Measurements from ENCODE around the gene MRPL43. TPM values are rescaled to one million over a fixed set of nuclear protein-coding genes. Genes with fewer than 3 reads are reported as not detected.

Gene MRPL43
- polyA plus RNA-seq, 1 experiment = 123 TPM

DNA sequence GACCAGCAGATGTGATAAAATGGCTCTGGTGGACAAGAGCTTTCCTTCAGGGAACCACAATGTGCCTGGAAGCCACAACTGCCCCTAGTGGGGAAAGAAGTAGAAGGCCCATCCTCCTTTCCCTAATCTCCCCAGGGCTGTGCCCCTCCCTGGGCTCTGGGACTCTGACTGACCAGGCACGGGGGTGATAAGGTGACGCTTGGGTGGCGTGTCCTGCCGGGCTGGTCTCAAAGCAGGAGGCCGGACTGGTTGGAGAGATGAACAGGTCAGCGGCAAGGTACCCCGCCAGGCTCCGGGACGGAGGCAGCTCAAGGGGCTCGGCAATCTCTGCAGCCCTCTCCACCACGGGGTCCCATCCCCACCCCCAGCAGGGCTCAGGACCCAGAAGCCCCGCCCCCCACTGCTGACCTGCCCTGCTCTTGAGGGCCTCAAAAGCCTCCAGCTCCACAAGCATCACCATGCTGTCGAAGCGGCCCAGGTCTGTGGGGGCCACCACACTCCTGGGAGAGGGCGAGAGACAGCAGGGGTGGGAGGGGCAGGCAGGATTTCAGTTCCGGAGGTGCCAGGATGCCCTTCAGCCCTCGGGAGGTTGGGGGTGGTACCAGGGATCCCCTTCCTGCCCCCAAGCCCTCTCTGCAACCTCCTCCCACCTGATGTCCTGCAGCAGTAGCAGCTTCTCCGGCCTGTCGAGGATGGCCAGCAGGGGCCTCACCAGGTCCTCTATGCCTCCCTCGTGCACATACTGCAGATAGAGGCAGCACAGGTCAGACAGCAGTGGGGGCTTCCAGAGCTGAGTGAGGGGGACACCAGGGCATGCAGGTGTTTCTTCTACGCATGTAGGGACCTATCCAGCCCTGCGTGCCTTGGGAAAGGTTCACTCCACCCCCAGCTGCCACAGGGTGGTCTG lies 24.5 kb upstream of the MRPL43 start:
- H3K27me3 ChIP-seq (ENCODE audit: control insufficient read depth, insufficient read depth, low read length) = no peaks in the 10 kb centered on the region
- H3K36me3 ChIP-seq (ENCODE audit: control insufficient read depth, insufficient read depth, low read length) = peaks cover 8% of the 10 kb centered on the region
- TF ChIP-seq, protein P1, sequence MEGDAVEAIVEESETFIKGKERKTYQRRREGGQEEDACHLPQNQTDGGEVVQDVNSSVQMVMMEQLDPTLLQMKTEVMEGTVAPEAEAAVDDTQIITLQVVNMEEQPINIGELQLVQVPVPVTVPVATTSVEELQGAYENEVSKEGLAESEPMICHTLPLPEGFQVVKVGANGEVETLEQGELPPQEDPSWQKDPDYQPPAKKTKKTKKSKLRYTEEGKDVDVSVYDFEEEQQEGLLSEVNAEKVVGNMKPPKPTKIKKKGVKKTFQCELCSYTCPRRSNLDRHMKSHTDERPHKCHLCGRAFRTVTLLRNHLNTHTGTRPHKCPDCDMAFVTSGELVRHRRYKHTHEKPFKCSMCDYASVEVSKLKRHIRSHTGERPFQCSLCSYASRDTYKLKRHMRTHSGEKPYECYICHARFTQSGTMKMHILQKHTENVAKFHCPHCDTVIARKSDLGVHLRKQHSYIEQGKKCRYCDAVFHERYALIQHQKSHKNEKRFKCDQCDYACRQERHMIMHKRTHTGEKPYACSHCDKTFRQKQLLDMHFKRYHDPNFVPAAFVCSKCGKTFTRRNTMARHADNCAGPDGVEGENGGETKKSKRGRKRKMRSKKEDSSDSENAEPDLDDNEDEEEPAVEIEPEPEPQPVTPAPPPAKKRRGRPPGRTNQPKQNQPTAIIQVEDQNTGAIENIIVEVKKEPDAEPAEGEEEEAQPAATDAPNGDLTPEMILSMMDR (IDR thresholded peaks at IDR 0.05; ENCODE audit: insufficient read depth, low read depth, low read length) = peak; percentile 47
- H3K4me3 ChIP-seq (ENCODE audit: low read depth, low read length) = no peak overlapping the region
- no peak for DNase-seq (ENCODE audit: low read depth)
- ChIA-PET POLR2A (no interaction called here), CTCF (interaction anchor here (0.7 to 7.4 kb wide), 11 partner anchors 15 to 57 kb away, joined by 3 to 237 read pairs (median 4); partner anchors contain the start of genes LZTS2, MRPL43 and SEMA4G)

DNA sequence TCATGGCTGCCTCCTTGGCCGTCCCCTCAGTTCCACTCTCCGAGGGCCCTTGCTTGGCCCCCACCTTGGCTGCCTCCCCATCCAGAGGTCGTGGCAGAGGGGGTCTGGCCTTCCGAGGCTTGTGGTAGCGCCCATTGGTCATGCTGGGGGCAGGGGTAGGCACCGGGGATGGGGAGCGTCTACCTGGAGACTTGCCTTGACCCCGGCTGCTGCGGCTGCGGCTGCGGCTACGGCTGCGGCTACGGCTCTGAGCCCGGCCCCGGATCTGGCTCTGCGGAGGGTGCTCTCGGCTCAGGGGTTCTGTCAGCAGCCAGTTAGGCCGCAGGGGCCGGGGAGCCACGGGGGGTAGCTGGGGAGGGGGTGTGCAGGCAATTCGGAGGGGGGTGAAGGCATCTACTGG lies 23.0 kb upstream of the MRPL43 start:
- POLR2A ChIA-PET = no interaction called here
- no peak for DNase-seq (ENCODE audit: low read depth)
- TF ChIP-seq, protein P1 (IDR thresholded peaks at IDR 0.05; ENCODE audit: insufficient read depth, low read depth, low read length) = no peak
- Histone ChIP-seq H3K36me3 (ENCODE audit: control insufficient read depth, insufficient read depth, low read length) (peaks cover 20% of the 10 kb centered on the region), H3K27me3 (ENCODE audit: control insufficient read depth, insufficient read depth, low read length) (no peaks in the 10 kb centered on the region), H3K4me3 (ENCODE audit: low read depth, low read length) (no peak overlapping the region)
- CTCF ChIA-PET = interaction anchor here (0.6 to 7.4 kb wide), 4 partner anchors 14 to 71 kb away, joined by 3 to 237 read pairs (median 4); partner anchors contain the start of gene LZTS2

DNA sequence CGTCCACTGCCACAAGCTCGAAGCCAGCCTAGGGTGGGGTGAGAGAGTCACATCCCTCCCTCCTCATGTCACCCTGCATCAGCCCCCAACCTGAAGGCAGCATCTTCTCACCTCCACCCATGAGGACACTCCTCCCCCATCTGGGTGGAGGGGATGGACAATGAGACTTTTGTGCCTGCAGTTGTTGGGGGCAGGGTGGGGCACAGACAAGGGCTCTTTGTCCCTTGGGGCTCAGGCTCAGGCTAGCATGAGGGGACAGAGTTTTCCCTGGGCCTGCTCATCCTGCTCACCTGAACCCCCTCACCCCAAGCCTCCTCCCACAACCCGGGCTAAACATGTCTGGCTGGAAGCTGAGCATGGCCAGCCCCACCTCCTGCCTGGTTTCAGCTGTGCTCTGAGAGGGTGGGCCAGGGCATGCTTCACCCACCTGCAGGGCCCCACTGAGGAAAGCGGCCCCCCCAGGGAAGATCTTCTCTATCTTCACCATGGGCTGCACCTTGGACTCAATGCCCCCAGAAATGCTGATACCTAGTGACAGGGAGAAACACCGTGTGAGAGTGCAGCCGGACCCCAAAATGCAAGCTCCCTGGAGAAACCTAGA lies 21.6 kb upstream of the MRPL43 start:
- POLR2A ChIA-PET = no interaction called here
- no peak for DNase-seq (ENCODE audit: low read depth)
- CTCF ChIA-PET = interaction anchor here (0.6 to 7.4 kb wide), 2 partner anchors 13 to 42 kb away, joined by 3 to 237 read pairs; partner anchors contain the start of gene LZTS2
- Histone ChIP-seq H3K27me3 (ENCODE audit: control insufficient read depth, insufficient read depth, low read length) (no peaks in the 10 kb centered on the region), H3K36me3 (ENCODE audit: control insufficient read depth, insufficient read depth, low read length) (peaks cover 26% of the 10 kb centered on the region), H3K4me3 (ENCODE audit: low read depth, low read length) (no peak overlapping the region)
- TF ChIP-seq, protein P1 (IDR thresholded peaks at IDR 0.05; ENCODE audit: insufficient read depth, low read depth, low read length) = no peak

DNA sequence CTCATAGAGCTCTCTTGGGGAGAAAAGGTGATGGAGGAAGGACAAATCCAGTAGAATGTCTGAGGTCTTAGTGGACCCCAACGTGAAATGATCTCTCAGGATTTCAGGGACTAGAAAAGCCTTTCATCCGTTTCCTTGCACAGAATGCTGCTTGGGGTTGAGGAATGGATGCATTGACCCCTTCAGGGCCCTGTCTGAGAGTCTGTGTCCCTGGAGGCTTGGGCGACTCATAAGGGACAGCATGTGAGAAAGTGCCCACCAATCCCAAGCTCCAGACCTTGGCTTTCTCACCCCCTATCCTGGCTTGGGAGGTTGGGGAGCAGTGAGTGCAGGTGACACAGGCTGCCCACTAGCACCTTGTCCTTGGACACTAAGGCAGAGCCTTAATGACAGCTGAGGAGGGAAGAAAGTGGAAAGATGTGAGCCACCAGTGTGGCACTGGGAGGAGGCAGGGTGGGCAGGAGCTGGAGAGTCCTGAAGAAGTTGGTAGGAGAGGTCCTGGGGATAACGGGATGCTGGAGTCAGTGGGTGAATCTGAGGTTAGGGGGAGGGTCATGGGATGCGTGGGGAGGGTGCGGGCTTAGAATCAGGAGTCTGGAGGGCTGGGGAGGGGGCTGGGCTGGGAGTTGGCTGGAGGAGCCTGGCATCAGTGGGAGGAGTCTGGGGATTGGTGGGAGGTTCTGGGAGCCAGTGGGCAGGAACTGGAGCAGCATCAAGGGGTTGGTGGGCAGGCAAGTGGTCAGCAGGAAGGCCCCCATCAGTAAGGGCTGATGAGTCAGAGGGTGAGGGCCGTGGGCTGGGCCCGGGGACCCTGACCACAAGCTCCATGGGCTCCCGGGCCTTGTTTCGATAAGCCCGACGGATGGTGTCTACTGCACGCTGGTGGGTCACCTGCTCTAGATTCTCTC lies 20.9 kb upstream of the MRPL43 start:
- no peak for DNase-seq (ENCODE audit: low read depth)
- H3K36me3 ChIP-seq (ENCODE audit: control insufficient read depth, insufficient read depth, low read length) = peaks cover 33% of the 10 kb centered on the region
- H3K4me3 ChIP-seq (ENCODE audit: low read depth, low read length) = no peak overlapping the region
- ChIA-PET POLR2A (no interaction called here), CTCF (interaction anchor here (0.5 to 7.4 kb wide), 3 partner anchors 12 to 76 kb away, joined by 3 to 237 read pairs (median 3); partner anchors contain the start of gene LZTS2)
- TF ChIP-seq, protein P1 (IDR thresholded peaks at IDR 0.05; ENCODE audit: insufficient read depth, low read depth, low read length) = no peak
- no peaks in the 10 kb centered on the region for H3K27me3 ChIP-seq (ENCODE audit: control insufficient read depth, insufficient read depth, low read length)
